SK-N-SH (cell line): Measurements from ENCODE around the gene SEC23IP. TPM values are rescaled to one million over a fixed set of nuclear protein-coding genes. Genes with fewer than 3 reads are reported as not detected.

Experiments
- CTCF ChIA-PET: fragments of 300-600, 350-600 bp; formaldehyde crosslinking; extraction: SDS; loops from one replicate; lab custom pipeline; 2021; lab: Yijun Ruan, JAX
- POLR2A ChIA-PET: fragments of 350-600 bp; sonication (Branson Sonifier 250); formaldehyde crosslinking; extraction: SDS; loops from one replicate; lab custom pipeline; 2020; ENCODE audit warnings: antibody characterized with exemption, inconsistent platforms; lab: Yijun Ruan, JAX
- DNase-seq: peaks from one replicate; pipeline ENCODE4 v3.0.0; 2012
- H2AFZ ChIP-seq: fragments of 200-600 bp; sonication (generic); 2 replicates; pipeline ENCODE4 v1.8.1; 2016; ENCODE audit warnings: antibody characterized with exemption, mild to moderate bottlenecking, low read depth
- H3F3A ChIP-seq: fragments of 200-600 bp; sonication (generic); replicated peaks from 2 replicates; pipeline ENCODE3; 2016; ENCODE audit warnings: antibody characterized with exemption, mild to moderate bottlenecking; ENCODE audit not compliant: insufficient read depth
- H3K27ac ChIP-seq, 2 experiments: fragments of 200-500 bp in 1 of 2; fragments of 200-600 bp in 1 of 2; sonication (Bioruptor generic) in 1 of 2; sonication (generic), shearing (Covaris generic) in 1 of 2; 2 replicates each; pipeline versions ENCODE4 v1.5.1 to v1.6.1; 2014 to 2016; ENCODE audit warnings: low read depth in 2 of 2, inconsistent platforms in 1 of 2, low read length in 1 of 2, mild to moderate bottlenecking in 1 of 2, mixed read lengths in 1 of 2
- H3K27me3 ChIP-seq: fragments of 200-600 bp; sonication (generic), shearing (Covaris generic); 2 replicates; pipeline ENCODE4 v1.6.1; 2016; ENCODE audit warnings: mixed run types; ENCODE audit not compliant: insufficient read depth
- H3K36me3 ChIP-seq, 2 experiments: fragments of 200-500 bp in 1 of 2; fragments of 200-600 bp in 1 of 2; sonication (Bioruptor generic) in 1 of 2; sonication (generic) in 1 of 2; replicated peaks in 1 of 2; 2 replicates each; pipeline versions ENCODE3 to v1.5.1; 2014 to 2016; ENCODE audit warnings: low read length in 1 of 2, mild to moderate bottlenecking in 1 of 2; ENCODE audit not compliant: insufficient read depth in 2 of 2, control insufficient read depth in 1 of 2
- H3K4me1 ChIP-seq, 2 experiments: fragments of 200-500 bp in 1 of 2; fragments of 200-600 bp in 1 of 2; sonication (Bioruptor generic) in 1 of 2; sonication (generic), shearing (Covaris generic) in 1 of 2; 2 replicates each; pipeline versions ENCODE4 v1.5.1 to v1.6.1; 2014 to 2016; ENCODE audit warnings: low read depth in 1 of 2, low read length in 1 of 2, mixed run types in 1 of 2; ENCODE audit not compliant: insufficient read depth in 2 of 2, control insufficient read depth in 1 of 2
- H3K4me2 ChIP-seq: fragments of 200-600 bp; sonication (generic), shearing (Covaris generic); 2 replicates; pipeline ENCODE4 v1.6.1; 2017; ENCODE audit warnings: mixed run types
- H3K4me3 ChIP-seq, 2 experiments: fragments of 200-500 bp in 1 of 2; fragments of 200-600 bp in 1 of 2; sonication (Bioruptor generic) in 1 of 2; sonication (generic), shearing (Covaris generic) in 1 of 2; 2 replicates each; pipeline versions ENCODE4 v1.5.1 to v1.8.1; 2014 to 2016; ENCODE audit warnings: low read depth in 2 of 2, inconsistent platforms in 1 of 2, low read length in 1 of 2, mild to moderate bottlenecking in 1 of 2, mixed read lengths in 1 of 2, moderate library complexity in 1 of 2
- H3K79me2 ChIP-seq: fragments of 200-600 bp; sonication (generic); 2 replicates; pipeline ENCODE4 v1.8.1; 2017; ENCODE audit warnings: mild to moderate bottlenecking; ENCODE audit not compliant: insufficient read depth
- H3K9ac ChIP-seq: fragments of 200-600 bp; sonication (generic); 2 replicates; pipeline ENCODE4 v1.6.1; 2017; ENCODE audit warnings: mixed run types
- H3K9me2 ChIP-seq: fragments of 200-600 bp; sonication (generic); 2 replicates; pipeline ENCODE4 v1.6.1; 2017; ENCODE audit warnings: mixed run types
- H3K9me3 ChIP-seq: fragments of 200-600 bp; sonication (generic); 2 replicates; pipeline ENCODE4 v1.6.1; 2017; ENCODE audit warnings: mixed run types, mild to moderate bottlenecking, moderate library complexity
- H4K20me1 ChIP-seq: fragments of 200-600 bp; sonication (generic); 2 replicates; pipeline ENCODE4 v1.6.1; 2017; ENCODE audit warnings: mild to moderate bottlenecking, mixed run types; ENCODE audit not compliant: insufficient read depth
- FOSL2 ChIP-seq: IDR thresholded peaks from 2 replicates; pipeline ENCODE4 v1.4.0; 2012; ENCODE audit warnings: low read depth, mild to moderate bottlenecking, moderate library complexity, borderline replicate concordance
- FOXJ3 ChIP-seq: sonication (generic); formaldehyde crosslinking; IDR thresholded peaks from 2 replicates; pipeline ENCODE4 v1.5.1; 2020; ENCODE audit warnings: mild to moderate bottlenecking, missing genetic modification reagents
- GATA2 ChIP-seq: sonication (generic); formaldehyde crosslinking; IDR thresholded peaks from 2 replicates; pipeline ENCODE4 v1.5.0; 2020; ENCODE audit warnings: mild to moderate bottlenecking, missing genetic modification reagents
- POLR2AphosphoS5 ChIP-seq: IDR thresholded peaks from 2 replicates; pipeline ENCODE4 v1.6.1; 2012; ENCODE audit warnings: low read depth, low read length
- RFX5 ChIP-seq: IDR thresholded peaks from 2 replicates; pipeline ENCODE4 v1.6.1; 2012; ENCODE audit warnings: mild to moderate bottlenecking, improper control_type of control experiment, low read length
- RXRA ChIP-seq: IDR thresholded peaks from 2 replicates; pipeline ENCODE4 v1.4.0; 2012; ENCODE audit warnings: low read depth, mild to moderate bottlenecking, borderline replicate concordance
- WGBS: methylation state at CpG from one replicate; pipeline ENCODE4 v1.1.6; 2017; ENCODE audit warnings: low lambda C conversion rate; 5-methylcytosine and 5-hydroxymethylcytosine counted together
- polyA plus RNA-seq, 3 experiments: library from polyadenylated mRNA; depleted of rRNA; stranded (reverse); fragments of >200 nt; gene quantifications; 2 replicates each; pipeline ENCODE4 v1.2.3, GENCODE V29; 2012
- TF ChIP-seq, protein P1 (sequence below): fragments of 200-600 bp; sonication (generic); IDR thresholded peaks from 2 replicates; pipeline ENCODE4 v1.6.1; 2017; ENCODE audit warnings: antibody characterized with exemption, mild to moderate bottlenecking, moderate library complexity
- TF ChIP-seq, protein P2 (sequence below): IDR thresholded peaks from 2 replicates; pipeline ENCODE4 v1.4.0; 2012; ENCODE audit warnings: low read depth, borderline replicate concordance
- TF ChIP-seq, protein P3 (sequence below): IDR thresholded peaks from 2 replicates; pipeline ENCODE4 v1.6.1; 2012; ENCODE audit warnings: mild to moderate bottlenecking, low read depth, low read length, moderate library complexity
- TF ChIP-seq, protein P4 (sequence below): IDR thresholded peaks from 2 replicates; pipeline ENCODE4 v1.4.0; 2012; ENCODE audit warnings: low read depth, borderline replicate concordance
- TF ChIP-seq, protein P5 (sequence below): fragments of 150-350 bp; IDR thresholded peaks from 2 replicates; pipeline ENCODE4 v1.6.1; 2017; ENCODE audit warnings: antibody characterized with exemption, low read length, low read depth, borderline replicate concordance

SEC23IP gene
- polyA plus RNA-seq, 1 of the 3 experiments (the other 2 are of a cell fraction), result 23.8 TPM

DNA sequence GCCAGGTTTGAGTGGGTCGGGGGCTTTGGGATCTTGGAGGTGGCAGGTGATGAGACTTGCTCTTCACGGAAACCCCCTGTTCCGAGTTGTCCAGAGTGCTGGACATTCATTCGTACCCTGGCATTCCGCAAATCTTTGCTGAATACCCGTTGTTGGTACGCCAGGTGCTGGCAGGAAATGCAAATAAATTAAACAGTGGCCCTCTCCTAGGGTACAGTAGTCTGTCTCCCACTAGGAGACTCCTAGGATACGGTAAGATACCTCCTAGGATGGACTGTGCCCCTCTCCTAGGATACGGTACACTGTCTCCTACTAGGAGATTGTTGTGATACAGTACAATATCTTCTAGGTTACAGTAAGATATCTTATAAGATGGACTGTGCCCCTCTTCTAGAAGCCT, 544 bp downstream of the SEC23IP start:
- Histone ChIP-seq H3K79me2 (peaks cover 66% of the 10 kb centered on the region), H2AFZ (peak overlapping the region; percentile 97; the same call in 1 of the 2 replicates), H3F3A (peaks cover 5% of the 10 kb centered on the region), H3K36me3 (peaks cover under 1 to 6% of the 10 kb centered on the region in 2 experiments), H3K4me1 (peaks cover 0 to 24% of the 10 kb centered on the region in 2 experiments; a peak in 3 of 4 replicates), H3K9ac (peak overlapping the region; percentile 96), H3K9me2 (no peaks in the 10 kb centered on the region), H3K4me2 (peak overlapping the region; percentile 90), H3K27me3 (no peaks in the 10 kb centered on the region), H3K4me3 (peak overlapping the region; percentile 95 to 99), H3K9me3 (no peaks in the 10 kb centered on the region), H3K27ac (peak overlapping the region; percentile 83 to 85), H4K20me1 (peaks cover 40% of the 10 kb centered on the region)
- ChIA-PET CTCF (interaction anchor here (1.0 to 5.9 kb wide), 3 partner anchors 15 to 206 kb away, joined by 4 to 23 read pairs (median 4); partner anchors contain the start of gene MCMBP), POLR2A (interaction anchor here (0.7 to 2.6 kb wide), 4 partner anchors 20 to 296 kb away, joined by 3 to 18 read pairs (median 6); partner anchors contain the start of genes INPP5F, MCMBP and TIAL1)
- TF ChIP-seq FOSL2, result no peak
- TF ChIP-seq GATA2 (CRISPR knock-in tag), result no peak
- no peak for TF ChIP-seq FOXJ3 (CRISPR knock-in tag)
- TF ChIP-seq, protein P1, sequence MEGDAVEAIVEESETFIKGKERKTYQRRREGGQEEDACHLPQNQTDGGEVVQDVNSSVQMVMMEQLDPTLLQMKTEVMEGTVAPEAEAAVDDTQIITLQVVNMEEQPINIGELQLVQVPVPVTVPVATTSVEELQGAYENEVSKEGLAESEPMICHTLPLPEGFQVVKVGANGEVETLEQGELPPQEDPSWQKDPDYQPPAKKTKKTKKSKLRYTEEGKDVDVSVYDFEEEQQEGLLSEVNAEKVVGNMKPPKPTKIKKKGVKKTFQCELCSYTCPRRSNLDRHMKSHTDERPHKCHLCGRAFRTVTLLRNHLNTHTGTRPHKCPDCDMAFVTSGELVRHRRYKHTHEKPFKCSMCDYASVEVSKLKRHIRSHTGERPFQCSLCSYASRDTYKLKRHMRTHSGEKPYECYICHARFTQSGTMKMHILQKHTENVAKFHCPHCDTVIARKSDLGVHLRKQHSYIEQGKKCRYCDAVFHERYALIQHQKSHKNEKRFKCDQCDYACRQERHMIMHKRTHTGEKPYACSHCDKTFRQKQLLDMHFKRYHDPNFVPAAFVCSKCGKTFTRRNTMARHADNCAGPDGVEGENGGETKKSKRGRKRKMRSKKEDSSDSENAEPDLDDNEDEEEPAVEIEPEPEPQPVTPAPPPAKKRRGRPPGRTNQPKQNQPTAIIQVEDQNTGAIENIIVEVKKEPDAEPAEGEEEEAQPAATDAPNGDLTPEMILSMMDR, result no peak
- TF ChIP-seq RFX5, result no peak
- TF ChIP-seq, protein P2, sequence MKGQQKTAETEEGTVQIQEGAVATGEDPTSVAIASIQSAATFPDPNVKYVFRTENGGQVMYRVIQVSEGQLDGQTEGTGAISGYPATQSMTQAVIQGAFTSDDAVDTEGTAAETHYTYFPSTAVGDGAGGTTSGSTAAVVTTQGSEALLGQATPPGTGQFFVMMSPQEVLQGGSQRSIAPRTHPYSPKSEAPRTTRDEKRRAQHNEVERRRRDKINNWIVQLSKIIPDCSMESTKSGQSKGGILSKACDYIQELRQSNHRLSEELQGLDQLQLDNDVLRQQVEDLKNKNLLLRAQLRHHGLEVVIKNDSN, result no peak
- TF ChIP-seq, protein P3, sequence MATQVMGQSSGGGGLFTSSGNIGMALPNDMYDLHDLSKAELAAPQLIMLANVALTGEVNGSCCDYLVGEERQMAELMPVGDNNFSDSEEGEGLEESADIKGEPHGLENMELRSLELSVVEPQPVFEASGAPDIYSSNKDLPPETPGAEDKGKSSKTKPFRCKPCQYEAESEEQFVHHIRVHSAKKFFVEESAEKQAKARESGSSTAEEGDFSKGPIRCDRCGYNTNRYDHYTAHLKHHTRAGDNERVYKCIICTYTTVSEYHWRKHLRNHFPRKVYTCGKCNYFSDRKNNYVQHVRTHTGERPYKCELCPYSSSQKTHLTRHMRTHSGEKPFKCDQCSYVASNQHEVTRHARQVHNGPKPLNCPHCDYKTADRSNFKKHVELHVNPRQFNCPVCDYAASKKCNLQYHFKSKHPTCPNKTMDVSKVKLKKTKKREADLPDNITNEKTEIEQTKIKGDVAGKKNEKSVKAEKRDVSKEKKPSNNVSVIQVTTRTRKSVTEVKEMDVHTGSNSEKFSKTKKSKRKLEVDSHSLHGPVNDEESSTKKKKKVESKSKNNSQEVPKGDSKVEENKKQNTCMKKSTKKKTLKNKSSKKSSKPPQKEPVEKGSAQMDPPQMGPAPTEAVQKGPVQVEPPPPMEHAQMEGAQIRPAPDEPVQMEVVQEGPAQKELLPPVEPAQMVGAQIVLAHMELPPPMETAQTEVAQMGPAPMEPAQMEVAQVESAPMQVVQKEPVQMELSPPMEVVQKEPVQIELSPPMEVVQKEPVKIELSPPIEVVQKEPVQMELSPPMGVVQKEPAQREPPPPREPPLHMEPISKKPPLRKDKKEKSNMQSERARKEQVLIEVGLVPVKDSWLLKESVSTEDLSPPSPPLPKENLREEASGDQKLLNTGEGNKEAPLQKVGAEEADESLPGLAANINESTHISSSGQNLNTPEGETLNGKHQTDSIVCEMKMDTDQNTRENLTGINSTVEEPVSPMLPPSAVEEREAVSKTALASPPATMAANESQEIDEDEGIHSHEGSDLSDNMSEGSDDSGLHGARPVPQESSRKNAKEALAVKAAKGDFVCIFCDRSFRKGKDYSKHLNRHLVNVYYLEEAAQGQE, result no peak
- WGBS, result 2% methylated on average over 8 of the region's 9 CpGs
- peak; percentile 23 for DNase-seq

DNA sequence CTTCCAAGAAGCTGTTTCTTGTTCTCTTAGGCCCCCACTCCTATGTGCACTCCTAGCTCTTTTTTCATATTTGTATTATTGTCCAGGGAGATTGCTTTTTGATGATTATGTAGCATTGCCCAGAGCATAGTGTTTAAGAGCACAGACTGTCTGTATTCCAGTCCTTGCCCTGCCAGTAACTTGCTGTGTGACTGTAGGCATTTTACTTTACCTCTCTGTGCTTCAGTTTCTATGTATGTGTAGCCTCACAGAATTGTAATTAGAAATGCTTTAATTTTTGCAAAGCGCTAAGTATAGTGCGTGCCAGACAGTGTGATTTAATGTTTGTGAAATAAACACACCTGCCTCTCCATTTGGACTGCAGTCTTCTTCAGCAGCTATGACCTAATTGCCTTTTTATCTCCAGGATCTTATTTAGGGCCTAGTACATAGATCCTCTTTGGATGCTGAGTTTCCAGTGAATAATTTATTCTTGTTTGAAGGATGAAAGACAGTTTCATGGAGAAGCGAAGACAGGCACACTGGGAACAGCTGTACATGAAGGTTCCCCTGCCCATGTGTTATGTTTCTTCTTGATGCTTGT, 1.4 kb downstream of the SEC23IP start:
- no peak for DNase-seq
- POLR2A ChIA-PET, result interaction anchor here (0.7 kb wide), 1 partner anchor 144 kb away, joined by 7 read pairs; no protein-coding TSS in a partner anchor
- peak overlapping the region; percentile 95 to 99 for H3K4me3 ChIP-seq
- H3K27me3 ChIP-seq, result no peaks in the 10 kb centered on the region
- H3K79me2 ChIP-seq, result peaks cover 75% of the 10 kb centered on the region
- peaks cover 0 to 28% of the 10 kb centered on the region in 2 experiments; a peak in 3 of 4 replicates for H3K4me1 ChIP-seq
- WGBS, result 93% methylated on average over 3 of the region's 3 CpGs
- TF ChIP-seq, protein P4, sequence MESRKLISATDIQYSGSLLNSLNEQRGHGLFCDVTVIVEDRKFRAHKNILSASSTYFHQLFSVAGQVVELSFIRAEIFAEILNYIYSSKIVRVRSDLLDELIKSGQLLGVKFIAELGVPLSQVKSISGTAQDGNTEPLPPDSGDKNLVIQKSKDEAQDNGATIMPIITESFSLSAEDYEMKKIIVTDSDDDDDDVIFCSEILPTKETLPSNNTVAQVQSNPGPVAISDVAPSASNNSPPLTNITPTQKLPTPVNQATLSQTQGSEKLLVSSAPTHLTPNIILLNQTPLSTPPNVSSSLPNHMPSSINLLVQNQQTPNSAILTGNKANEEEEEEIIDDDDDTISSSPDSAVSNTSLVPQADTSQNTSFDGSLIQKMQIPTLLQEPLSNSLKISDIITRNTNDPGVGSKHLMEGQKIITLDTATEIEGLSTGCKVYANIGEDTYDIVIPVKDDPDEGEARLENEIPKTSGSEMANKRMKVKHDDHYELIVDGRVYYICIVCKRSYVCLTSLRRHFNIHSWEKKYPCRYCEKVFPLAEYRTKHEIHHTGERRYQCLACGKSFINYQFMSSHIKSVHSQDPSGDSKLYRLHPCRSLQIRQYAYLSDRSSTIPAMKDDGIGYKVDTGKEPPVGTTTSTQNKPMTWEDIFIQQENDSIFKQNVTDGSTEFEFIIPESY, result no peak
- TF ChIP-seq POLR2AphosphoS5 (no peak), RXRA (no peak)
- TF ChIP-seq, protein P5, sequence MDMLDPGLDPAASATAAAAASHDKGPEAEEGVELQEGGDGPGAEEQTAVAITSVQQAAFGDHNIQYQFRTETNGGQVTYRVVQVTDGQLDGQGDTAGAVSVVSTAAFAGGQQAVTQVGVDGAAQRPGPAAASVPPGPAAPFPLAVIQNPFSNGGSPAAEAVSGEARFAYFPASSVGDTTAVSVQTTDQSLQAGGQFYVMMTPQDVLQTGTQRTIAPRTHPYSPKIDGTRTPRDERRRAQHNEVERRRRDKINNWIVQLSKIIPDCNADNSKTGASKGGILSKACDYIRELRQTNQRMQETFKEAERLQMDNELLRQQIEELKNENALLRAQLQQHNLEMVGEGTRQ, result no peak
- TF ChIP-seq, all 33 proteins: peak for 0
- CTCF ChIA-PET, result interaction anchor here (1.5 to 5.9 kb wide), 3 partner anchors 21 to 207 kb away, joined by 4 to 23 read pairs (median 5); partner anchors contain the start of gene MCMBP
- Histone ChIP-seq H3K9ac (peak overlapping the region; percentile 96; the same call in 1 of the 2 replicates), H3K36me3 (peaks cover 9 to 15% of the 10 kb centered on the region in 2 experiments), H4K20me1 (peaks cover 49% of the 10 kb centered on the region), H3K9me3 (no peaks in the 10 kb centered on the region), H3K4me2 (peak overlapping the region; percentile 90), H3K27ac (no peak overlapping the region), H3K9me2 (no peaks in the 10 kb centered on the region), H2AFZ (no peak overlapping the region), H3F3A (peaks cover 5% of the 10 kb centered on the region)
